Endothelial cell of umbilical vein (primary cell): ENCODE results near the gene MKNK1. TPM values are rescaled to one million over a fixed set of nuclear protein-coding genes. Genes with fewer than 3 reads are reported as not detected.

Source experiments
- BruUV-seq: library from RNA; stranded (reverse); fragments of 400-500 nt; replicated peaks from 2 replicates; lab custom pipeline; 2021; lab: Mats Ljungman, UMichigan
- CTCF ChIA-PET: fragments of 300-600, 350-600 bp; sonication (Branson Sonifier 250); formaldehyde crosslinking; loops from one replicate; lab custom pipeline; 2021; ENCODE audit warnings: antibody characterized with exemption, inconsistent platforms; lab: Charles Lee
- POLR2A ChIA-PET: fragments of 300-600, 350-600 bp; sonication (Branson Sonifier 250); formaldehyde crosslinking; loops from one replicate; lab custom pipeline; 2021; ENCODE audit warnings: antibody characterized with exemption, inconsistent platforms; lab: Charles Lee
- DNase-seq: peaks from one replicate; pipeline ENCODE4 v3.0.0-alpha.2; 2011; ENCODE audit warnings: low read depth, low spot score
- FAIRE-seq: peaks from 2 replicates; lab custom pipeline; 2011; peaks lifted over from hg19 to GRCh38; lab: Jason Lieb, UNC
- H2AFZ ChIP-seq: 2 replicates; pipeline ENCODE4 v1.6.0; 2012; ENCODE audit warnings: low read depth, low read length, control low read depth, inconsistent platforms
- H3K27ac ChIP-seq: 2 replicates; pipeline ENCODE4 v1.5.1; 2011; ENCODE audit warnings: low read depth, mild to moderate bottlenecking, control low read depth, low read length, moderate library complexity; ENCODE audit not compliant: insufficient read depth
- H3K27me3 ChIP-seq, 2 experiments: 2 replicates each; pipeline versions ENCODE4 v1.6.0 to v1.6.1; 2011; ENCODE audit warnings: low read length in 2 of 2, mixed read lengths in 1 of 2; ENCODE audit not compliant: control insufficient read depth in 2 of 2, insufficient read depth in 2 of 2
- H3K36me3 ChIP-seq, 2 experiments: 2 replicates in 1 of 2; 3 replicates in 1 of 2; pipeline ENCODE4 v1.5.1; 2011; ENCODE audit warnings: low read length in 2 of 2, mild to moderate bottlenecking in 1 of 2, moderate library complexity in 1 of 2; ENCODE audit not compliant: control insufficient read depth in 2 of 2, insufficient read depth in 2 of 2; ENCODE audit errors: extremely low read depth in 1 of 2
- H3K4me1 ChIP-seq: 3 replicates; pipeline ENCODE4 v1.5.1; 2011; ENCODE audit warnings: mild to moderate bottlenecking, low read length; ENCODE audit not compliant: control insufficient read depth, insufficient read depth; ENCODE audit errors: extremely low read depth
- H3K4me2 ChIP-seq: 2 replicates; pipeline ENCODE4 v1.6.1; 2011; ENCODE audit warnings: low read length, control low read depth, mixed read lengths; ENCODE audit not compliant: insufficient read depth
- H3K4me3 ChIP-seq, 3 experiments: fragments of 200-600 bp in 1 of 3; sonication (generic), shearing (Covaris generic) in 1 of 3; replicated peaks in 1 of 3; 2 replicates each; pipeline ENCODE4 v1.5.1; 2011 to 2016; ENCODE audit warnings: control low read depth in 3 of 3, low read length in 3 of 3, mild to moderate bottlenecking in 2 of 3, inconsistent platforms in 1 of 3, low read depth in 1 of 3, moderate library complexity in 1 of 3; ENCODE audit not compliant: insufficient read depth in 1 of 3
- H3K79me2 ChIP-seq: 2 replicates; pipeline ENCODE4 v1.6.0; 2012; ENCODE audit warnings: low read length, inconsistent platforms; ENCODE audit not compliant: control insufficient read depth, insufficient read depth
- H3K9ac ChIP-seq: replicated peaks from 2 replicates; pipeline ENCODE3; 2011; ENCODE audit warnings: low read length, control low read depth; ENCODE audit not compliant: insufficient read depth; ENCODE audit errors: extremely low read depth
- H3K9me1 ChIP-seq: replicated peaks from 3 replicates; pipeline ENCODE4 v1.6.0; 2011; ENCODE audit warnings: mild to moderate bottlenecking, low read length; ENCODE audit not compliant: control insufficient read depth, insufficient read depth; ENCODE audit errors: extremely low read depth
- H3K9me3 ChIP-seq: replicated peaks from 2 replicates; pipeline ENCODE4 v1.5.1; 2012; ENCODE audit warnings: low read length, inconsistent platforms; ENCODE audit not compliant: control insufficient read depth, insufficient read depth
- H4K20me1 ChIP-seq: replicated peaks from 2 replicates; pipeline ENCODE3; 2011; ENCODE audit warnings: mild to moderate bottlenecking, low read length; ENCODE audit not compliant: control insufficient read depth, insufficient read depth; ENCODE audit errors: extremely low read depth
- EZH2 ChIP-seq: IDR thresholded peaks from 2 replicates; pipeline ENCODE4 v1.6.1; 2012; ENCODE audit warnings: borderline replicate concordance, low read depth, mild to moderate bottlenecking, moderate library complexity, low read length, inconsistent platforms; ENCODE audit not compliant: severe bottlenecking
- GATA2 ChIP-seq: IDR thresholded peaks from 2 replicates; pipeline ENCODE4 v1.7.0; 2011; ENCODE audit warnings: low read depth, mild to moderate bottlenecking, moderate library complexity, mixed read lengths, low read length; ENCODE audit not compliant: insufficient read length, insufficient read depth
- JUN ChIP-seq: IDR thresholded peaks from 2 replicates; pipeline ENCODE4 v1.6.1; 2011; ENCODE audit warnings: borderline replicate concordance, low read depth; ENCODE audit not compliant: insufficient read length, insufficient read depth
- POLR2A ChIP-seq: IDR thresholded peaks from 2 replicates; pipeline ENCODE4 v1.6.1; 2012; ENCODE audit warnings: low read depth, mild to moderate bottlenecking, control low read depth, low read length
- dilution Hi-C: fragments of 300-500 bp; cut with MboI; formaldehyde crosslinking; loops from one replicate; pipeline ENCODE4 v1.15.0; 2019; ENCODE audit warnings: low sequenced_read_pairs; ENCODE audit not compliant: extremely low pct_ligation_motif_present
- intact Hi-C: fragments of 100-400 bp; cut with micrococcal nuclease; formaldehyde crosslinking; loops from one replicate; pipeline ENCODE4 v1.10.0; 2022
- polyA plus RNA-seq, 4 experiments: library from polyadenylated mRNA; depleted of rRNA in 3 of 4; stranded (reverse) in 3 of 4; unstranded in 1 of 4; fragments of >200 nt; gene quantifications; 2 replicates each; pipeline versions ENCODE4 v1.2.1 to v1.2.3, GENCODE V29; 2011 to 2012; ENCODE audit warnings: missing spikeins in 1 of 4
- total RNA-seq: library from RNA; stranded (reverse); gene quantifications from 2 replicates; pipeline ENCODE4 v1.2.3, GENCODE V29; 2021
- TF ChIP-seq, protein P1 (sequence below), 2 donors: IDR thresholded peaks; 1 replicate in 1 of 2; 2 replicates in 1 of 2; pipeline ENCODE4 v1.5.1; 2011; ENCODE audit warnings: low read length in 2 of 2, mild to moderate bottlenecking in 2 of 2, moderate library complexity in 2 of 2, control low read depth in 1 of 2, inconsistent platforms in 1 of 2, low read depth in 1 of 2; ENCODE audit not compliant: insufficient read depth in 1 of 2; ENCODE audit errors: extremely low read depth in 1 of 2

The MKNK1 gene
- total and polyA plus RNA-seq, 2 donors (not counting 3 experiments of a cell fraction or from before 2014, with no cell fraction given), result 32.9 to 42.6 TPM

DNA sequence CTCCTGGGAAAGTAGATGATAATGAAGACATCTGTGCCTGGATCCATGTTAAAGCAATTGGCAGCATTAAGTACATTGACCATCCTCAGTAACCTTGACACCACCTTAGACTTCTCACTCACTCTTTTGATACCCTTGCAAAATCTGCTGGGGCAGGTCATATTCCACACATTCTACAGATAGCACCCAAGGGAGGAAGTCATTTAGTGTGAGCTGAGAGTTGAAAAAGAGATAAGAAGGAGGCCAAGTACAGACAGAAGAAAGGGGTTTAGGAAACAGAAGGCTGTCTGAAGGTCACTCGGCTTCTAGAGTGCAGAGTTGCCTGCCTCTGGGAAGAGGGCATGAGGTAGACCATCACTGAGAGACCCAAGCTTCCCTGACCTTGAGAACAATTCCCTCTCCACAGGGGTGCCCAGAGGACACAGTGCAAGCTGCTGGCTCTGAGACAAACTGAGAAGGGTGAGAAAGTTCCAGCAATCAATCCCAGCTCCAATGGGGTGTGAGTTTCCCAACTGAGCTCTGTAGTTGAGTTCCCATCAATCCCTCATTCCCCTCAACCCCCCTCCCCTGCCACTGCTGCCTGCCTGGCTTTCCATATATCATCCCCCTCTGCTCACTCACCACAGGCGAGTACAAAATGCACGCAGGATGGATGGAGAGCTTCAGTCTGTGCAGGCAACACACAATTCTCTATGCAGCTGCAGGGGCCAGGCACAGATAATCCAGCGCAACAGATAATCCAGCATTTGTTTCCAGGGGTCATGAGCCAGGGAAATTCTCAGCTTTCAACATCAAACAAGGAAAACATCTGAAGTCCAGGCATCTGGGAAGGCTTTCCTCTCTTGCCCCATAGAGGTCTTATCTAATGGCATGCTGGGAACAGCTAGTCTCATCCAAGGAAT is 19.9 kb upstream of the MKNK1 start:
- Histone ChIP-seq H3K36me3 (no peaks in the 10 kb centered on the region), H3K4me3 (no peak overlapping the region), H3K27ac (no peak overlapping the region), H3K9ac (no peak overlapping the region), H2AFZ (no peak overlapping the region), H3K27me3 (no peaks in the 10 kb centered on the region), H3K4me2 (no peak overlapping the region), H3K9me1 (no peaks in the 10 kb centered on the region), H3K79me2 (no peaks in the 10 kb centered on the region), H3K4me1 (no peaks in the 10 kb centered on the region), H3K9me3 (no peaks in the 10 kb centered on the region), H4K20me1 (no peaks in the 10 kb centered on the region)
- FAIRE-seq (no peak), DNase-seq (no peak)
- intact Hi-C loops (no loop called here), dilution Hi-C loops (no loop called here)
- ChIA-PET CTCF (interaction anchor here (0.9 to 5.4 kb wide), 4 partner anchors 11 to 101 kb away, joined by 3 to 79 read pairs (median 4); no protein-coding TSS in a partner anchor), POLR2A (no interaction called here)
- BruUV-seq, result no TSS peak
- TF ChIP-seq GATA2 (no peak), EZH2 (no peak), JUN (no peak), POLR2A (no peak)
- TF ChIP-seq, protein P1, sequence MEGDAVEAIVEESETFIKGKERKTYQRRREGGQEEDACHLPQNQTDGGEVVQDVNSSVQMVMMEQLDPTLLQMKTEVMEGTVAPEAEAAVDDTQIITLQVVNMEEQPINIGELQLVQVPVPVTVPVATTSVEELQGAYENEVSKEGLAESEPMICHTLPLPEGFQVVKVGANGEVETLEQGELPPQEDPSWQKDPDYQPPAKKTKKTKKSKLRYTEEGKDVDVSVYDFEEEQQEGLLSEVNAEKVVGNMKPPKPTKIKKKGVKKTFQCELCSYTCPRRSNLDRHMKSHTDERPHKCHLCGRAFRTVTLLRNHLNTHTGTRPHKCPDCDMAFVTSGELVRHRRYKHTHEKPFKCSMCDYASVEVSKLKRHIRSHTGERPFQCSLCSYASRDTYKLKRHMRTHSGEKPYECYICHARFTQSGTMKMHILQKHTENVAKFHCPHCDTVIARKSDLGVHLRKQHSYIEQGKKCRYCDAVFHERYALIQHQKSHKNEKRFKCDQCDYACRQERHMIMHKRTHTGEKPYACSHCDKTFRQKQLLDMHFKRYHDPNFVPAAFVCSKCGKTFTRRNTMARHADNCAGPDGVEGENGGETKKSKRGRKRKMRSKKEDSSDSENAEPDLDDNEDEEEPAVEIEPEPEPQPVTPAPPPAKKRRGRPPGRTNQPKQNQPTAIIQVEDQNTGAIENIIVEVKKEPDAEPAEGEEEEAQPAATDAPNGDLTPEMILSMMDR (IDR thresholded peaks at IDR 0.05; ENCODE audit: extremely low read depth in 1 of 2, insufficient read depth in 1 of 2, low read depth in 1 of 2, low read length in 2 of 2), result no peak
